GM12878 (cell line): ENCODE data around the gene RASGRP3. TPM values are rescaled to one million over a fixed set of nuclear protein-coding genes. Genes with fewer than 3 reads are reported as not detected.

ENCODE experiments used
- ATAC-seq: fragments of 200-7000 bp; cut with Tn5 transposase; 3 replicates; pipeline ENCODE4 v1.9.1; 2020; ENCODE audit warnings: mild to moderate bottlenecking, moderate library complexity
- BruUV-seq: library from RNA; stranded (reverse); fragments of 400-500 nt; replicated peaks from 2 replicates; lab custom pipeline; 2021; lab: Mats Ljungman, UMichigan
- CTCF ChIA-PET: fragments of 300-600 bp; sonication (Branson Sonifier 250); formaldehyde crosslinking; extraction: SDS; loops from one replicate; lab custom pipeline; 2021; ENCODE audit warnings: inconsistent platforms; lab: Yijun Ruan, JAX
- POLR2A ChIA-PET: fragments of 350-600 bp; formaldehyde crosslinking; extraction: SDS; loops from one replicate; lab custom pipeline; 2021; ENCODE audit warnings: inconsistent platforms; lab: Charles Lee
- RAD21 ChIA-PET: fragments of 300-600 bp; sonication (Branson Sonifier 250); formaldehyde crosslinking; loops from one replicate; lab custom pipeline; 2023; ENCODE audit warnings: antibody characterized with exemption; ENCODE audit not compliant: unreplicated experiment; lab: Charles Lee
- SMC1A ChIA-PET: fragments of 300-600 bp; sonication (Branson Sonifier 250); formaldehyde crosslinking; loops from one replicate; lab custom pipeline; 2023; ENCODE audit not compliant: unreplicated experiment, uncharacterized antibody; lab: Charles Lee
- DNase-seq: peaks from one replicate; pipeline ENCODE4 v3.0.0-alpha.2; 2011; ENCODE audit warnings: low read depth, low spot score
- FAIRE-seq: peaks from 3 replicates; lab custom pipeline; 2011; peaks lifted over from hg19 to GRCh38; lab: Jason Lieb, UNC
- H2AFZ ChIP-seq: 2 replicates; pipeline ENCODE4 v1.6.0; 2011; ENCODE audit warnings: low read depth, low read length, control low read depth; ENCODE audit not compliant: control insufficient read depth
- H3K27ac ChIP-seq: 2 replicates; pipeline ENCODE4 v1.5.1; 2011; ENCODE audit warnings: control low read depth; ENCODE audit not compliant: control insufficient read depth, insufficient read depth
- H3K27me3 ChIP-seq, 2 experiments: replicated peaks in 1 of 2; 2 replicates each; pipeline versions ENCODE4 v1.6.0 to v1.6.1; 2011; ENCODE audit warnings: low read length in 1 of 2; ENCODE audit not compliant: control insufficient read depth in 2 of 2, insufficient read depth in 2 of 2
- H3K36me3 ChIP-seq, 2 experiments: 2 replicates each; pipeline ENCODE4 v1.5.1; 2011; ENCODE audit warnings: low read length in 1 of 2; ENCODE audit not compliant: control insufficient read depth in 2 of 2, insufficient read depth in 2 of 2
- H3K4me1 ChIP-seq: 2 replicates; pipeline ENCODE4 v1.6.1; 2011; ENCODE audit warnings: mild to moderate bottlenecking, low read length, moderate library complexity, mixed read lengths; ENCODE audit not compliant: control insufficient read depth, insufficient read depth
- H3K4me2 ChIP-seq: 2 replicates; pipeline ENCODE4 v1.6.0; 2011; ENCODE audit warnings: control low read depth; ENCODE audit not compliant: control insufficient read depth, insufficient read depth
- H3K4me3 ChIP-seq: fragments of 200-600 bp; sonication (generic); 2 replicates; pipeline ENCODE4 v1.5.1; 2016
- H3K79me2 ChIP-seq: 2 replicates; pipeline ENCODE4 v1.6.0; 2011; ENCODE audit warnings: low read length; ENCODE audit not compliant: control insufficient read depth, insufficient read depth
- H3K9ac ChIP-seq: 2 replicates; pipeline ENCODE4 v1.8.0; 2011; ENCODE audit warnings: low read length, control low read depth, mixed read lengths; ENCODE audit not compliant: control insufficient read depth, insufficient read depth
- H3K9me3 ChIP-seq: replicated peaks from 3 replicates; pipeline ENCODE4 v1.5.1; 2011; ENCODE audit warnings: mild to moderate bottlenecking, low read length; ENCODE audit not compliant: control insufficient read depth, insufficient read depth
- H4K20me1 ChIP-seq: 2 replicates; pipeline ENCODE4 v1.6.0; 2011; ENCODE audit not compliant: control insufficient read depth, insufficient read depth
- ASH2L ChIP-seq: fragments of 300-600, 200-600 bp; sonication (generic); IDR thresholded peaks from 2 replicates; pipeline ENCODE4 v1.6.1; 2017; ENCODE audit warnings: low read depth, mild to moderate bottlenecking, borderline replicate concordance
- ATF2 ChIP-seq: IDR thresholded peaks from 2 replicates; pipeline ENCODE4 v1.6.1; 2012; ENCODE audit warnings: low read length, inconsistent platforms
- CEBPB ChIP-seq, 2 experiments: fragments of 150-350 bp in 1 of 2; IDR thresholded peaks; 2 replicates each; pipeline ENCODE4 v1.6.1; 2012 to 2014; ENCODE audit warnings: low read depth in 2 of 2, low read length in 2 of 2, borderline replicate concordance in 1 of 2, inconsistent platforms in 1 of 2
- CREM ChIP-seq: IDR thresholded peaks from 2 replicates; pipeline ENCODE4 v1.6.1; 2014; ENCODE audit warnings: antibody characterized with exemption, low read depth
- EED ChIP-seq: sonication (generic); IDR thresholded peaks from 2 replicates; pipeline ENCODE4 v1.6.1; 2016; ENCODE audit warnings: antibody characterized with exemption, low read depth
- EZH2 ChIP-seq: IDR thresholded peaks from 2 replicates; pipeline ENCODE4 v1.6.1; 2012; ENCODE audit warnings: low read depth, mild to moderate bottlenecking, control low read depth, inconsistent platforms, low read length, borderline replicate concordance; ENCODE audit not compliant: control insufficient read depth
- FOXM1 ChIP-seq: IDR thresholded peaks from 2 replicates; pipeline ENCODE4 v1.6.1; 2012; ENCODE audit warnings: low read depth, mild to moderate bottlenecking, inconsistent platforms, low read length, moderate library complexity
- GABPA ChIP-seq: IDR thresholded peaks from 2 replicates; pipeline ENCODE4 v1.6.1; 2014; ENCODE audit warnings: antibody characterized with exemption, low read depth, mild to moderate bottlenecking, inconsistent platforms
- HDAC6 ChIP-seq: fragments of 200-600 bp; sonication (generic); IDR thresholded peaks from one replicate; pipeline ENCODE4 v1.8.0; 2017; ENCODE audit warnings: antibody characterized with exemption; ENCODE audit not compliant: unreplicated experiment
- IKZF1 ChIP-seq: fragments of 450-650 bp; conservative IDR thresholded peaks from 2 replicates; pipeline ENCODE4 v1.6.1; 2017; ENCODE audit warnings: antibody characterized with exemption, mild to moderate bottlenecking
- IRF4 ChIP-seq: IDR thresholded peaks from 2 replicates; pipeline ENCODE4 v1.6.1; 2011; ENCODE audit warnings: low read depth, low read length
- JUNB ChIP-seq: IDR thresholded peaks from 2 replicates; pipeline ENCODE4 v1.6.1; 2016; ENCODE audit warnings: antibody characterized with exemption, mild to moderate bottlenecking
- KDM1A ChIP-seq: fragments of 200-600 bp; sonication (generic); IDR thresholded peaks from 2 replicates; pipeline ENCODE4 v1.6.1; 2016; ENCODE audit warnings: borderline replicate concordance
- NFYB ChIP-seq: IDR thresholded peaks from 2 replicates; pipeline ENCODE4 v1.6.1; 2011; ENCODE audit warnings: low read depth, mild to moderate bottlenecking, low read length, improper control_type of control experiment, moderate library complexity; ENCODE audit not compliant: insufficient read depth
- POLR2A ChIP-seq: IDR thresholded peaks from 2 replicates; pipeline ENCODE4 v1.6.1; 2011; ENCODE audit warnings: low read depth, mild to moderate bottlenecking, low read length
- POLR2AphosphoS5 ChIP-seq: IDR thresholded peaks from 2 replicates; pipeline ENCODE4 v1.6.1; 2011; ENCODE audit warnings: mild to moderate bottlenecking, low read length, inconsistent platforms
- POU2F2 ChIP-seq: IDR thresholded peaks from 3 replicates; pipeline ENCODE4 v1.6.1; 2011; ENCODE audit warnings: low read depth, mild to moderate bottlenecking, low read length, borderline replicate concordance
- RBBP5 ChIP-seq: fragments of 200-600 bp; sonication (generic); conservative IDR thresholded peaks from 2 replicates; pipeline ENCODE4 v1.6.1; 2016
- SMAD5 ChIP-seq: IDR thresholded peaks from 2 replicates; pipeline ENCODE4 v1.6.1; 2016; ENCODE audit warnings: antibody characterized with exemption, low read depth
- SP1 ChIP-seq: IDR thresholded peaks from one replicate; pipeline ENCODE4 v1.6.1; 2011; ENCODE audit warnings: low read depth, low read length
- SRF ChIP-seq, 2 experiments: IDR thresholded peaks; 2 replicates each; pipeline ENCODE4 v1.6.1; 2011; ENCODE audit warnings: low read depth in 2 of 2, low read length in 2 of 2, mild to moderate bottlenecking in 1 of 2, moderate library complexity in 1 of 2
- TARDBP ChIP-seq: IDR thresholded peaks from 2 replicates; pipeline ENCODE4 v1.6.1; 2016; ENCODE audit warnings: borderline replicate concordance
- YY1 ChIP-seq: IDR thresholded peaks from 2 replicates; pipeline ENCODE4 v1.6.1; 2011; ENCODE audit warnings: low read depth, mild to moderate bottlenecking, low read length
- ZNF24 ChIP-seq: fragments of 450-650 bp; IDR thresholded peaks from 2 replicates; pipeline ENCODE4 v1.6.1; 2017; ENCODE audit warnings: antibody characterized with exemption, mild to moderate bottlenecking
- ZNF384 ChIP-seq: IDR thresholded peaks from 2 replicates; pipeline ENCODE4 v1.6.1; 2012; ENCODE audit warnings: low read depth, mild to moderate bottlenecking, low read length, improper control_type of control experiment, borderline replicate concordance
- WGBS: methylation state at CpG from one replicate; pipeline ENCODE4 v1.1.6; 2016; ENCODE audit warnings: low lambda C conversion rate; ENCODE audit not compliant: insufficient replicate concordance, insufficient coverage; ENCODE audit errors: missing lambda C conversion rate; 5-methylcytosine and 5-hydroxymethylcytosine counted together
- in situ Hi-C: fragments of 300-500 bp; cut with MboI; formaldehyde crosslinking; loops from 9 replicates; pipeline ENCODE4 v1.14.3; 2018; ENCODE audit warnings: mixed read lengths
- intact Hi-C: fragments of 100-400 bp; cut with micrococcal nuclease; formaldehyde crosslinking; loops from one replicate; pipeline ENCODE4 v1.14.2; 2022; ENCODE audit not compliant: unreplicated experiment
- polyA plus RNA-seq, 11 experiments: library from polyadenylated mRNA; depleted of rRNA in 4 of 11; unstranded in 6 of 11; stranded (reverse) in 5 of 11; fragments of >200 nt; fragmentation: Nextera tagmentation in 4 of 11; fragmentation: Illumina TruSeq in 1 of 11; extraction: Ambion mirVana in 4 of 11; extraction: Trizol in 1 of 11; gene quantifications; 1 replicate in 1 of 11; 2 replicates in 10 of 11; pipeline versions ENCODE4 v1.2.1 to v1.2.3, GENCODE V29; 2011 to 2016; ENCODE audit warnings: inconsistent platforms in 2 of 11, missing spikeins in 2 of 11, low read depth in 1 of 11
- total RNA-seq, 4 experiments: library from RNA; depleted of rRNA in 3 of 4; stranded (reverse); fragments of >200 nt in 3 of 4; fragmentation: Illumina TruSeq in 1 of 4; extraction: Trizol in 1 of 4; gene quantifications; 2 replicates each; pipeline versions ENCODE4 v1.2.1 to v1.2.3, GENCODE V29; 2013 to 2021

The RASGRP3 gene
- total and polyA plus RNA-seq, 10 of the 15 experiments (the other 5 are each of a cell fraction or from before 2014, with no cell fraction given), result 31.6 to 106 (median 64.7) TPM

- peak overlapping the region; percentile 92 for H3K9ac ChIP-seq
- peaks cover 10% of the 10 kb centered on the region; the same call in 1 of the 2 replicates for H3K4me1 ChIP-seq
- intact Hi-C loops, result loop anchor here (5.0 kb wide), 2 partner anchors 33 to 118 kb away; partner anchors contain the start of gene FAM98A
- H3K27ac ChIP-seq, result peak overlapping the region; percentile 97
- no TSS peak for BruUV-seq
- ChIA-PET RAD21 (interaction anchor here (0.6 to 9.7 kb wide), 9 partner anchors 14 to 851 kb away, joined by 3 to 222 read pairs (median 5); partner anchors contain the start of genes FAM98A and TTC27), POLR2A (interaction anchor here (1.1 to 3.9 kb wide), 8 partner anchors 9 to 96 kb away, joined by 3 to 23 read pairs (median 6); no protein-coding TSS in a partner anchor), CTCF (interaction anchor here (0.6 to 5.0 kb wide), 11 partner anchors 9 to 1120 kb away, joined by 3 to 26 read pairs (median 4); partner anchors contain the start of gene FAM98A), SMC1A (interaction anchor here (0.6 to 9.6 kb wide), 12 partner anchors 9 to 1044 kb away, joined by 3 to 258 read pairs (median 5); partner anchors contain the start of gene FAM98A)
- H3K27me3 ChIP-seq, result no peaks in the 10 kb centered on the region
- peak overlapping the region; percentile 91 for H3K4me2 ChIP-seq
- no peak overlapping the region for H2AFZ ChIP-seq
- no peaks in the 10 kb centered on the region for H3K9me3 ChIP-seq
- H3K36me3 ChIP-seq, result peaks cover 0 to 4% of the 10 kb centered on the region in 2 experiments; a peak in 1 of 4 replicates
- in situ Hi-C loops, result loop anchor here (25.0 kb wide), 1 partner anchor 1208 kb away; no protein-coding TSS in a partner anchor
- FAIRE-seq, result no peak
- peaks cover 72% of the 10 kb centered on the region for H3K79me2 ChIP-seq
- H4K20me1 ChIP-seq, result no peaks in the 10 kb centered on the region
- 2% methylated on average over 9 of the region's 9 CpGs for WGBS
- peak; percentile 11 for ATAC-seq
- DNase-seq, result no peak
- H3K4me3 ChIP-seq, result peak overlapping the region; percentile 91
- no peak for TF ChIP-seq KDM1A
- TF ChIP-seq SMAD5, result 0 out of 2 replicates have a peak, but pooled peaks have one; percentile 52
- no peak for TF ChIP-seq FOXM1
- TF ChIP-seq ATF2, result no peak
- no peak for TF ChIP-seq ASH2L
- no peak for TF ChIP-seq TARDBP
- peak; percentile 21 to 54; a peak in 2 of 4 replicates for TF ChIP-seq SRF (IDR thresholded peaks at IDR 0.05; ENCODE audit: low read depth in 2 of 2, low read length in 2 of 2)
- TF ChIP-seq POLR2A, result peak; percentile 51; the same call in 1 of the 2 replicates
- no peak for TF ChIP-seq IKZF1
- peak; percentile 74 for TF ChIP-seq POLR2AphosphoS5
- TF ChIP-seq ZNF384, result no peak
- TF ChIP-seq HDAC6, result no peak
- TF ChIP-seq SP1, result no peak
- TF ChIP-seq YY1, result 0 out of 2 replicates have a peak, but pooled peaks have one; percentile 18
- TF ChIP-seq CREM, result 0 out of 2 replicates have a peak, but pooled peaks have one; percentile 10
- no peak for TF ChIP-seq IRF4
- no peak for TF ChIP-seq NFYB
- peak; percentile 34 for TF ChIP-seq EED
- TF ChIP-seq GABPA, result no peak
- TF ChIP-seq RBBP5, result no peak
- TF ChIP-seq ZNF24, result no peak
- TF ChIP-seq EZH2, result no peak
- TF ChIP-seq JUNB, result no peak
- no peak for TF ChIP-seq CEBPB (IDR thresholded peaks at IDR 0.05; ENCODE audit: borderline replicate concordance in 1 of 2, low read depth in 2 of 2, low read length in 2 of 2)
- 0 out of 3 replicates have a peak, but pooled peaks have one; percentile 10 for TF ChIP-seq POU2F2
Measured at GRCh38 chr2:33478968-33479731, 2.7 kb downstream of the RASGRP3 start.
